ENCODE results near the gene NUDT7. TPM values are rescaled to one million over a fixed set of nuclear protein-coding genes. Genes with fewer than 3 reads are reported as not detected.

Gene NUDT7
- total RNA-seq, 1 experiment from 2014 or later: 5.2 TPM

- no peaks in the 10 kb centered on the region for H3K9me3 ChIP-seq (ENCODE audit: control insufficient read depth in 1 of 2, insufficient read depth in 1 of 2, low read depth in 1 of 2, low read length in 2 of 2)
- no peaks in the 10 kb centered on the region for H3K79me2 ChIP-seq (ENCODE audit: insufficient read depth, low read length)
- ChIA-PET RAD21 (ENCODE audit: low non-redundant PET in 1 of 2, low total read pairs in 2 of 2, uncharacterized antibody in 2 of 2, unreplicated experiment in 2 of 2) (no interaction called here), CTCF (no interaction called here), POLR2A (no interaction called here)
- BruUV-seq (replicated peaks): no TSS peak
- TF ChIP-seq EGR1 (IDR thresholded peaks at IDR 0.05; ENCODE audit: low read depth) (no peak), EZH2phosphoT487 (IDR thresholded peaks at IDR 0.05; ENCODE audit: borderline replicate concordance) (no peak), POLR2AphosphoS5 (IDR thresholded peaks at IDR 0.05; ENCODE audit: low read depth, low read length) (no peak), ATF3 (IDR thresholded peaks at IDR 0.05) (no peak), ZNF274 (IDR thresholded peaks at IDR 0.05; ENCODE audit: low read depth, low read length) (no peak), POLR2A (IDR thresholded peaks at IDR 0.05; ENCODE audit: borderline replicate concordance, extremely low read depth, insufficient read depth, insufficient read length) (no peak), ELF1 (IDR thresholded peaks at IDR 0.05; ENCODE audit: borderline replicate concordance, low read depth) (no peak), JUND (IDR thresholded peaks at IDR 0.05) (no peak), RAD21 (IDR thresholded peaks at IDR 0.05; ENCODE audit: low read depth) (no peak), SIN3A (IDR thresholded peaks at IDR 0.05; ENCODE audit: low read depth) (no peak)
- TF ChIP-seq, protein P1, sequence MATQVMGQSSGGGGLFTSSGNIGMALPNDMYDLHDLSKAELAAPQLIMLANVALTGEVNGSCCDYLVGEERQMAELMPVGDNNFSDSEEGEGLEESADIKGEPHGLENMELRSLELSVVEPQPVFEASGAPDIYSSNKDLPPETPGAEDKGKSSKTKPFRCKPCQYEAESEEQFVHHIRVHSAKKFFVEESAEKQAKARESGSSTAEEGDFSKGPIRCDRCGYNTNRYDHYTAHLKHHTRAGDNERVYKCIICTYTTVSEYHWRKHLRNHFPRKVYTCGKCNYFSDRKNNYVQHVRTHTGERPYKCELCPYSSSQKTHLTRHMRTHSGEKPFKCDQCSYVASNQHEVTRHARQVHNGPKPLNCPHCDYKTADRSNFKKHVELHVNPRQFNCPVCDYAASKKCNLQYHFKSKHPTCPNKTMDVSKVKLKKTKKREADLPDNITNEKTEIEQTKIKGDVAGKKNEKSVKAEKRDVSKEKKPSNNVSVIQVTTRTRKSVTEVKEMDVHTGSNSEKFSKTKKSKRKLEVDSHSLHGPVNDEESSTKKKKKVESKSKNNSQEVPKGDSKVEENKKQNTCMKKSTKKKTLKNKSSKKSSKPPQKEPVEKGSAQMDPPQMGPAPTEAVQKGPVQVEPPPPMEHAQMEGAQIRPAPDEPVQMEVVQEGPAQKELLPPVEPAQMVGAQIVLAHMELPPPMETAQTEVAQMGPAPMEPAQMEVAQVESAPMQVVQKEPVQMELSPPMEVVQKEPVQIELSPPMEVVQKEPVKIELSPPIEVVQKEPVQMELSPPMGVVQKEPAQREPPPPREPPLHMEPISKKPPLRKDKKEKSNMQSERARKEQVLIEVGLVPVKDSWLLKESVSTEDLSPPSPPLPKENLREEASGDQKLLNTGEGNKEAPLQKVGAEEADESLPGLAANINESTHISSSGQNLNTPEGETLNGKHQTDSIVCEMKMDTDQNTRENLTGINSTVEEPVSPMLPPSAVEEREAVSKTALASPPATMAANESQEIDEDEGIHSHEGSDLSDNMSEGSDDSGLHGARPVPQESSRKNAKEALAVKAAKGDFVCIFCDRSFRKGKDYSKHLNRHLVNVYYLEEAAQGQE (IDR thresholded peaks at IDR 0.05; ENCODE audit: low read depth): no peak
- H3K4me1 ChIP-seq (ENCODE audit: control insufficient read depth in 1 of 2, insufficient read depth in 2 of 2, low read length in 2 of 2): no peaks in the 10 kb centered on the region
- no peaks in the 10 kb centered on the region for H3K36me3 ChIP-seq (ENCODE audit: control insufficient read depth in 1 of 2, insufficient read depth in 2 of 2, low read length in 2 of 2)
- intact Hi-C loops (cut with micrococcal nuclease): no loop called here
- no peak overlapping the region for H3K9ac ChIP-seq (ENCODE audit: low read length)
- H3K27me3 ChIP-seq (ENCODE audit: insufficient read depth, low read length): no peaks in the 10 kb centered on the region
- DNase-seq (ENCODE audit: low read depth, low spot score) (no peak), ATAC-seq (no peak)
- no peaks in the 10 kb centered on the region for H4K20me1 ChIP-seq (ENCODE audit: insufficient read depth)
- H2AFZ ChIP-seq (ENCODE audit: low read depth, low read length, poor library complexity, severe bottlenecking): no peak overlapping the region
- no peak overlapping the region for H3K4me2 ChIP-seq (ENCODE audit: low read length)
- no peak overlapping the region for H3K4me3 ChIP-seq (replicated peaks in 1 of 2; ENCODE audit: low read depth in 1 of 2, low read length in 2 of 2)
- H3K9me2 ChIP-seq (ENCODE audit: insufficient read depth): no peaks in the 10 kb centered on the region
- no peak overlapping the region for H3K27ac ChIP-seq (ENCODE audit: low read depth, low read length)
These were observed 7.6 kb downstream of the NUDT7 start for GRCh38 chr16:77729951-77730350.
